GM12801 (cell line): Measurements from ENCODE around the gene TMEM250.

Source experiments
- TF ChIP-seq, protein P1 (sequence below): IDR thresholded peaks from one replicate; pipeline ENCODE4 v1.5.1; 2011; ENCODE audit warnings: control low read depth; ENCODE audit not compliant: insufficient read length; ENCODE audit errors: extremely low read depth

The TMEM250 gene

GRCh38 chr9:136133959-136134484, 15.3 kb upstream of the TMEM250 start:
- TF ChIP-seq, protein P1, sequence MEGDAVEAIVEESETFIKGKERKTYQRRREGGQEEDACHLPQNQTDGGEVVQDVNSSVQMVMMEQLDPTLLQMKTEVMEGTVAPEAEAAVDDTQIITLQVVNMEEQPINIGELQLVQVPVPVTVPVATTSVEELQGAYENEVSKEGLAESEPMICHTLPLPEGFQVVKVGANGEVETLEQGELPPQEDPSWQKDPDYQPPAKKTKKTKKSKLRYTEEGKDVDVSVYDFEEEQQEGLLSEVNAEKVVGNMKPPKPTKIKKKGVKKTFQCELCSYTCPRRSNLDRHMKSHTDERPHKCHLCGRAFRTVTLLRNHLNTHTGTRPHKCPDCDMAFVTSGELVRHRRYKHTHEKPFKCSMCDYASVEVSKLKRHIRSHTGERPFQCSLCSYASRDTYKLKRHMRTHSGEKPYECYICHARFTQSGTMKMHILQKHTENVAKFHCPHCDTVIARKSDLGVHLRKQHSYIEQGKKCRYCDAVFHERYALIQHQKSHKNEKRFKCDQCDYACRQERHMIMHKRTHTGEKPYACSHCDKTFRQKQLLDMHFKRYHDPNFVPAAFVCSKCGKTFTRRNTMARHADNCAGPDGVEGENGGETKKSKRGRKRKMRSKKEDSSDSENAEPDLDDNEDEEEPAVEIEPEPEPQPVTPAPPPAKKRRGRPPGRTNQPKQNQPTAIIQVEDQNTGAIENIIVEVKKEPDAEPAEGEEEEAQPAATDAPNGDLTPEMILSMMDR = no peak

GRCh38 chr9:136133191-136133958, 14.7 kb upstream of the TMEM250 start:
- TF ChIP-seq, protein P1 = no peak

DNA sequence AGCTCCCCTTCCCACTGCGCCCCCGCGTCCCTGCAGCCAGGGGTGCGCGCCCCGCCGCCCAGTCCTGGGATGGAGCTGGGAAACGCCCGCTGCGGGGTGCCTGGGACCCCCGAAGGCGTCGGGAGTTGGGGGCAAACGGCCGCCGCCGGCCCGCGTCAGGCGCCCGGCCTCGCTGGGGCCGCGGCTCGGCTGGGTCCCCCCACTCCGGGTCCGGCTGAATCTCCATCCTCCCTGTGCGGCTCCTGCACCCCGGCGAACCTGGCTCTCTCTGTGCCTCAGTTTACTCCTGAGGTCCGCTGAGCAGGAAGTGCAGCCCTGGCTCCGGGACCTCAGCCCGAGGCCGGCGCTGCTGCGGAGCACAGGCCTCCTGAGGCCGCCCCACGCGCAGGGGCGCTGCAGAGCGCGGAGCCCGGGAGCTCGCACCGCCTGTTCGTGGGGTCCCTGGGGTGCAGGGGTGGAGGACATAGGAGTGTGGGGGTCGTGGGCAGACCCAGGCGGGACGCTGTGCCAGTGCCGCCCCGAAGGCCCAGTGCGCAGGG, 13.9 kb upstream of the TMEM250 start:
- TF ChIP-seq, protein P1 = no peak

- TF ChIP-seq, protein P1 = no peak
Measured at GRCh38 chr9:136131629-136132511, 13.2 kb upstream of the TMEM250 start.

DNA sequence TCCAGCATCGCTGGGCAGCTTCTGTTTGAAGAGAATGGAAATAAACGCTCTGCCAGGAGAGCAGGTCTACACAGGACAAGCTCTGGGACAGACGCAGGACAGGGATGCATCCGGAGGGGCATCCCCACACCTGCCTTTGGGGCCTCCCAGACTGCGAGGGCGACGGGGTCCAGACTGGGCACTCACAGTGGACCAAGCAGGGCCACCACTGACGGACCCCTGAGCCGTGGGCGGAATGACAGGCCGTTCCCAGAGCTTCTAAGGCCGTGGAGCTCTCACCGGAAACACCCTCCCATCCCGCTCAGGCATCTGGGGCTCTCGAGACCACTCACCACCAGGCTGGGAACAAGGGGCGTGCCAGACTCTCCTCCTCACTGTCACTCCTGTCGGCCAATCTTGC, 10.5 kb upstream of the TMEM250 start:
- TF ChIP-seq, protein P1 = no peak

GRCh38 chr9:136128436-136128835, 9.8 kb upstream of the TMEM250 start:
- TF ChIP-seq, protein P1 = no peak

- TF ChIP-seq, protein P1 = no peak
Measured at GRCh38 chr9:136127313-136127712, 8.6 kb upstream of the TMEM250 start.
